SJSA1 (cell line): ENCODE results near the gene BATF3. TPM values are rescaled to one million over a fixed set of nuclear protein-coding genes. Genes with fewer than 3 reads are reported as not detected.

Source experiments
- DNase-seq, 2 experiments: peaks; one replicate each; pipeline ENCODE4 v3.0.0-alpha.2; 2015 to 2020; ENCODE audit warnings: low spot score in 2 of 2, low read depth in 1 of 2
- H3K27ac ChIP-seq: fragments of 250-450 bp; sonication (Bioruptor Pico); 2 replicates; pipeline ENCODE4 v1.5.1; 2020; ENCODE audit warnings: mild to moderate bottlenecking, moderate library complexity
- H3K27me3 ChIP-seq: fragments of 250-450 bp; sonication (Bioruptor Pico); replicated peaks from 2 replicates; pipeline ENCODE4 v1.5.1; 2020; ENCODE audit warnings: mild to moderate bottlenecking, moderate library complexity
- H3K36me3 ChIP-seq: fragments of 250-450 bp; sonication (Bioruptor Pico); 2 replicates; pipeline ENCODE4 v1.5.1; 2020; ENCODE audit warnings: mild to moderate bottlenecking
- H3K4me1 ChIP-seq: fragments of 250-450 bp; sonication (Bioruptor Pico); replicated peaks from 2 replicates; pipeline ENCODE4 v1.6.1; 2021; ENCODE audit warnings: mild to moderate bottlenecking
- H3K4me3 ChIP-seq: fragments of 250-450 bp; sonication (Bioruptor Pico); 2 replicates; pipeline ENCODE4 v1.5.1; 2020; ENCODE audit warnings: mild to moderate bottlenecking
- H3K9me3 ChIP-seq: fragments of 250-450 bp; sonication (Bioruptor Pico); replicated peaks from 2 replicates; pipeline ENCODE4 v1.5.1; 2020; ENCODE audit warnings: mild to moderate bottlenecking
- total RNA-seq: library from RNA; depleted of rRNA; stranded (reverse); fragments of >200 nt; shearing (Covaris generic); gene quantifications from 2 replicates; pipeline ENCODE4 v1.2.3, GENCODE V29; 2014

The BATF3 gene
- total RNA-seq, 1 experiment from 2014 or later = 3.3 TPM

DNA sequence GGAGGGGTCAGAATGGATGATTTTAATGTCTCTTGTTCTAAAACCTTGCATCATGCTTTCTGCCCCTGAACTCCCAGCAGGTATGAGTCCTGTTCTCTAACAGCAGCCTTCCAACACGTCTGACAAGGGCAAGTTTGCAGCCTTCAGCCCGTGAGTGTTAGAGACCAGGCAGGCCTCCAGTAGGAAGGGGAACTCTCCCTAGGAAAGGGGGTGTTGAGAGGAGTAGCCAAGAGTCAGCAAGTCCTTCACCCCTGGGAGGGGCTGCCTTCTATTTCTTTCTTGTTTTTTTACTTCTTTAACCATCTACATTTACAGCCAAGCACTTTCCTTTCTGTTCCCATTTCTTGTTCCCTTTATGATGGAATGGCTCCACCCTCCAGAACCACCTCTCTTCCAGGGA, 14.2 kb downstream of the BATF3 start:
- H3K9me3 ChIP-seq = no peaks in the 10 kb centered on the region

DNA sequence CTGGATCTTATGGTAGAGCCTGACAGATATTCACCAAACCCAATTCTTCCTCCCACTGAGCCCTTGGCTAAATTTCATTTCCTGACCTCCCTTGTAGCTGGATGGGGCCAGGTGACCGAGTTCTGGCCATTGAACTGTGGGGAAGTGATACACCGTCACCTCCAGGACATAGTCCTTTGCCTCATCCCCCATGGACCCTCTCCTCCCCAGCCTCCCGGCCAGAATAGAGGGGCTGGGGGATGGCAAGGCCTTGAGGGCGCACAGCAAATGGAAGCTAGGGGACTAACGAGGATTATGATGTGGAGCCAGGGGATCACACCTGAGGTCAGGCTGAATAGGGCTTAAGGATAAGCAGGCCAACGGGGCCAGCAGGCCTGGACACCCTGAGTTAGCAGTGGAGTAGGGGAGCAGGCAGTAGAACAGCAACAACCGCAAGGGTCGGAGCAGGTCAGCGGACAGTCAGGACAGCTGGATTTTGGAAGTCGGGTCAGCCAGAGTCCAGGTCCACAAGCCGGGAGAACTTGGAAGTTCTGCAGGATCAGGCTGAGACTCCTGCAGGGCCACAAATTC, 15.0 kb downstream of the BATF3 start:
- no peak overlapping the region for H3K4me3 ChIP-seq
- H3K27ac ChIP-seq = no peak overlapping the region
- no peaks in the 10 kb centered on the region for H3K4me1 ChIP-seq
- no peaks in the 10 kb centered on the region for H3K9me3 ChIP-seq
- DNase-seq = no peak
- H3K36me3 ChIP-seq = no peaks in the 10 kb centered on the region
- no peaks in the 10 kb centered on the region for H3K27me3 ChIP-seq

More for the DNA sequence above, 14.2 kb downstream of the BATF3 start:
- Histone ChIP-seq H3K36me3 (no peaks in the 10 kb centered on the region), H3K27me3 (no peaks in the 10 kb centered on the region), H3K4me1 (no peaks in the 10 kb centered on the region), H3K4me3 (no peak overlapping the region), H3K27ac (no peak overlapping the region)
- no peak for DNase-seq

DNA sequence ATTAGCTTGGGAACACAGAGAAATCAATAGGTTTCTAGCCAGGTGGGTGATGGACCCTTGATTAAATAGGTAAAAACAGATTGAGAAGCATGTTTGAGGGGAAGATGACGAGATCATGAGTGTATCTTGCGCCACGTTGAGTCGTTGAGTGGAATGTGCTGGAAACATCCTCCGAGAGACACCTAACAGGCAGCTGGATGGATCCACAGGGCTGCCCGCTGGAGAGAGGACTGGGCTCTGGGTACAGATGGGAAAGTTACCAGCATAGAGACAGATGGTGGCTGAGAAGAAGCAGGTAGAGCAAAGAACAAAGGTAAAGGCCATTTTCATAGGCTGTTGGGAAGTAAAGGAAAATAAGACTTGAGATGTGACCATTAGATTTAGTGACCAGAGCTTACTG, 15.6 kb downstream of the BATF3 start:
- Histone ChIP-seq H3K36me3 (no peaks in the 10 kb centered on the region), H3K4me3 (no peak overlapping the region), H3K27ac (no peak overlapping the region), H3K4me1 (no peaks in the 10 kb centered on the region), H3K9me3 (no peaks in the 10 kb centered on the region), H3K27me3 (no peaks in the 10 kb centered on the region)
- no peak for DNase-seq

DNA sequence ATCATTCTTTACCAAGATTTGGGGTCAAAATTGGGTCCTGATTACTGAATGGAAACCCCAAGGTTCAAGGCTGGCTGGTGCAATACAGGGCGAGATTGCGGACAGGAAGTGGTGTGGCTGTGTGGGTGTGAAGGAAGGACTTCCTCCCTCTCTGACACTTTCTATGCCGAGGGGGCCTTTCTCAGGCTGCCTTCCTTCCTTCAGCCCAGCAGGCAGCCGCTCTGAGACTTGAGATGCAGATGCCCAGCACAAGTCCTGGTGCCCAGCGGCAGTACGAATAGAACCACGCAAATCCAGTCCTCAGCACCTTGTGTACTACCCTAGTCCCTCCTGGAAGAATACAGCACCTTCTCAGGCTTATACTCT, 16.3 kb downstream of the BATF3 start:
- DNase-seq = no peak
- Histone ChIP-seq H3K9me3 (no peaks in the 10 kb centered on the region), H3K27ac (no peak overlapping the region), H3K36me3 (no peaks in the 10 kb centered on the region), H3K4me3 (no peak overlapping the region), H3K4me1 (no peaks in the 10 kb centered on the region), H3K27me3 (no peaks in the 10 kb centered on the region)

DNA sequence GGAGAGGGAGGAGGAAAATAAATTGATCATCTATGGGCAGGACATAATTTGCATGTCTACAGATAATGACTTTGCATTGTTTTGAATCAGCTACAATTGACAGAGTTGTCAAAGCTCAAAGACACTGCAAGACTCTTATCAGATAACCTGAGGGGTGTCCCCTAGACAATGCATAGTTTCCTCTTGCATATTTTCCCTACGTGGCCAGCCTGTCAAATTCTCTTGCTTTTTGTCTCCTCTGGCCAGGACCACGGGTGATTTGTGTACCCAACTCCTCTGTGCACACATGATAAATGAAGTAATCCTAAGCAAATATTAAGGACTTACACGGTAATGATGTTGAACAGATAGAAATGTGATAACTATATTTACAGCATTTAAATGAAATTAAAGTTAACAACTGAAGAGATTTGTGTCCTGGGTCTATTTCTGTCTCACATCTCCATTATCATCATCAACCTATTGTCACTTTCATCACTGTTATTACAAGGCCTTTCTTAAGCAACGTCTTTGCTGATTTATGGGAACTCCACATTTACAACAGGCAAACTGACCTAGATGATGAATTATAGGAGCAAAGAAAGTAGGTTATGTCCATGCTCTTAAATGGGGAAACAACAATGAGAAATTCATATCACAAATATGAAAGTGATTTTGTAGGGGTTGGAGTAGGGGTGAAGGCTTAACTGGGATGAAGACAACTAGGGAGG, 18.8 kb downstream of the BATF3 start:
- H3K27ac ChIP-seq = no peak overlapping the region
- no peaks in the 10 kb centered on the region for H3K27me3 ChIP-seq
- DNase-seq = no peak
- no peaks in the 10 kb centered on the region for H3K9me3 ChIP-seq
- no peak overlapping the region for H3K4me3 ChIP-seq
- H3K4me1 ChIP-seq = no peaks in the 10 kb centered on the region
- no peaks in the 10 kb centered on the region for H3K36me3 ChIP-seq

DNA sequence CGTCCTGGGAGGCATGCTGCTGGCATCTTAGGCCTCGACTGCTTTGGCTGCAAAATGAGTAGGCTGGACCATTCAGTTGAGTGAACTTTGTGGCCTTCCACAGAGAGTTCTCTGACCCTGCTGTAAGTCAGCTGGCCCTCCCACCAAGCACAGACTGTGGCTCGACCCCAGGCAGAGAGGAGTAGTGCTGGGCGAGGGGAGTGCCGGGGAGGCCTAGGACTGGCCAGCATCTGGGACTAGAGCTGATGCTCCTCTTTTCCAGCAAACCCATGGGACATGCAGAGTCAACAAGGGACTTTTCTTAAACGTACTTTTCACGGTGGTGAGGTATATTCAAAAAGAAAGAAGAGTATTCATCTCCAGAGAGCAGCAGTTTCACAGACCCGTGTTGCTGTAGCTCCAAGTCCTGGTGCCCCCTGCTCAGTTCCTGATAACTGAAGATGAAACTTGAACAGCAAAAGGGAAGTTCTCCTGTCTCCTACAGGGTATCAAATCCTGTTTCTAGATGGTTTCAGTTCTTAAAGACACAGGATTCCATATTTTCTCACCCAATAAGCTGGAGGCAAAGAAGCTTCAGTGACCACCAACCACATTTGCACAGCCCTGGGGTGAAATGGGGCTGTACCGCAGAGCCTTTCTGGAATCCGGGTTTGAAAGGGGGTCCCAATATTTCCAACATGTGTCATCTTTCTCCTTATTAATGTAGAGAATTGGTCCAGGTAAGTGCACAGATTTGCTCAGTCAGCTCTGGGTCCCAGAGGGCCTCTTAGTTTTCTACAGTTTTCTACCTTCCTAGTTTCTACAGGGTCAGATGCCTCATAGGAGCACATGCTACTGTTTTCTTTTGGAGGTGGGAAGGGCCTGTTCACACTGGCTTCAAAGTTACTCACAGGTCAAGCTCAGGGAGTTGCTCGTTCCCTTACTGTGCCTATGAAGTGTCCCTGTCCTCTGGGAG, 20.9 kb downstream of the BATF3 start:
- Histone ChIP-seq H3K9me3 (no peaks in the 10 kb centered on the region), H3K36me3 (no peaks in the 10 kb centered on the region), H3K4me1 (no peaks in the 10 kb centered on the region), H3K27ac (no peak overlapping the region), H3K27me3 (no peaks in the 10 kb centered on the region), H3K4me3 (no peak overlapping the region)
- DNase-seq = no peak

DNA sequence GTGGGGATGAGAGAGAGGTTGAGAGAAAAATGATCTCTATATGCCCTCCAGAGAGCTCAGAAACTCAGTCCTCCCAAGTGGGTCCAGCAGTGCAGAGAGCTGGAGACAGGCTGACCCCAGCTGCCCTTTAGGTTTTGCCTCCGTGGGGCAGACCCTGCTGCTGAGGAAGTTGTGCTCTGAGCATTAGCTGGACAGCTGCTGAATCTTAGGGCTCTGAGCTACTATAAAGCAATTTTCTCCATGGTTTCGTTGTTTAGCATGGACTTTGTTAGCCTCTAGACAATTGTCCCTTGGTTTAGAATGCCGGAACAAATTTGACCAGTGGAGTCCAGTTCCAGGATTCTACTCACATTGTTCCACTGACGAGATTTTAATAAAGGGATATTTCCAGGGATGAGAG, 22.1 kb downstream of the BATF3 start:
- Histone ChIP-seq H3K9me3 (no peaks in the 10 kb centered on the region), H3K4me3 (no peak overlapping the region), H3K27me3 (no peaks in the 10 kb centered on the region), H3K4me1 (no peaks in the 10 kb centered on the region), H3K27ac (no peak overlapping the region), H3K36me3 (no peaks in the 10 kb centered on the region)
- no peak for DNase-seq

DNA sequence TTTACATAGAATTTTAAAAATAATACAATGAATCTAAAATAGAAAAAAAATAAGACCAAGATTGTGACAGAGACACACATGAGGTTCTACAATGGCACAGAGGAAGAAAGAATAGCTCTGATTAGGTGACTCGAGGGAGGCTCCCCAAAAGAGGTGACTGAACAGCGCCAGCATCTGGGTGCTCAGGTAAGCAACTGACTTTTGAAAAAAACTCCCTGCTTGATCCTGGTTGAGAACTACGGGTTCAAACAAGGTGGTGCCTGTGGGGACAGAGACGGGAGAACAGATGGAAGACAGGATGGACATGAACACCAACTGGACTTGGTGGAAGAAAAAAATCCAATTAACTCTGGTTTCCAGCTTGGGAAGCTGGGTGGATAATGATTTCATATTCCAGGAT, 22.5 kb downstream of the BATF3 start:
- no peaks in the 10 kb centered on the region for H3K9me3 ChIP-seq
- DNase-seq = no peak
- H3K4me3 ChIP-seq = no peak overlapping the region
- no peaks in the 10 kb centered on the region for H3K27me3 ChIP-seq
- H3K27ac ChIP-seq = no peak overlapping the region
- no peaks in the 10 kb centered on the region for H3K36me3 ChIP-seq
- H3K4me1 ChIP-seq = no peaks in the 10 kb centered on the region

DNA sequence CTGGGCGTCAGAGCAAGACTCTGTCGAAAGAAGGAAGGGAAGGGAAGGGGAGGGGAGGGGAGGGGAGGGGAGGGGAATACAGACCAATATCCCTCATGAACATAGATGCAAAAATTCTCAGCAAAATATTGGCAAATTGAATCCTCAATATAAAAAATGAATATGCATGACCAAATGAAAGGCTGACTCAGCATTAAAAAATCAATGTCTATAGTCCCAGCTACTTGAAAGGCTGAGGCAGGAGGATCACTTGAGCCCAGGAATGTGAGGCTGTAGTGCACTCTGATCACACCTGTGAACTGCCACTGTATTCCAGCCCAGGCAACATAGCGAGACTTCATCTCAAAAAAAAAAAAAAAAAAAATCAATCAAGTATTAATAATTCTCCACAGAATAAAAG, 24.0 kb downstream of the BATF3 start:
- Histone ChIP-seq H3K4me3 (no peak overlapping the region), H3K27ac (no peak overlapping the region), H3K27me3 (no peaks in the 10 kb centered on the region), H3K9me3 (no peaks in the 10 kb centered on the region), H3K4me1 (peaks cover 10% of the 10 kb centered on the region), H3K36me3 (no peaks in the 10 kb centered on the region)
- no peak for DNase-seq

DNA sequence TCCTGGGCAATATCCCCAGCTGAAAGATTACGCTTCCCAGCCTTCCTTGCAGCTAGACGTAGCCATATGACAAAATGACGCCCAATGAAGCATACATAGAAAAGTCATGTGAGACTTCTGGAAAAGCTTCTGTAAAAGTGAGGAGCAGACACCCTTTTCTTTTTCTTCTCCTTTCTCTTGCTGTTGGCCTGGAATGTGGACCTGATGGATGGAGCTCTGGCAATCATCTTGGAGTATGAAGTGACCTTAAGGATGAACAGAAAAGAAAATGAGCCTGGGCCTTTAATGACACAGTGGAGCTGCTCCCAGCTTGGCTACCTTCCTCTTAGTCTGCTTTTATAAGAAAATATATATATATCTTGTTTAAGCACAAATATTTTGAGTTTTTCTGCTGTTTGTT, 24.8 kb downstream of the BATF3 start:
- Histone ChIP-seq H3K36me3 (no peaks in the 10 kb centered on the region), H3K4me3 (no peak overlapping the region), H3K27ac (no peak overlapping the region), H3K4me1 (peaks cover 10% of the 10 kb centered on the region), H3K9me3 (no peaks in the 10 kb centered on the region), H3K27me3 (no peaks in the 10 kb centered on the region)
- no peak for DNase-seq

DNA sequence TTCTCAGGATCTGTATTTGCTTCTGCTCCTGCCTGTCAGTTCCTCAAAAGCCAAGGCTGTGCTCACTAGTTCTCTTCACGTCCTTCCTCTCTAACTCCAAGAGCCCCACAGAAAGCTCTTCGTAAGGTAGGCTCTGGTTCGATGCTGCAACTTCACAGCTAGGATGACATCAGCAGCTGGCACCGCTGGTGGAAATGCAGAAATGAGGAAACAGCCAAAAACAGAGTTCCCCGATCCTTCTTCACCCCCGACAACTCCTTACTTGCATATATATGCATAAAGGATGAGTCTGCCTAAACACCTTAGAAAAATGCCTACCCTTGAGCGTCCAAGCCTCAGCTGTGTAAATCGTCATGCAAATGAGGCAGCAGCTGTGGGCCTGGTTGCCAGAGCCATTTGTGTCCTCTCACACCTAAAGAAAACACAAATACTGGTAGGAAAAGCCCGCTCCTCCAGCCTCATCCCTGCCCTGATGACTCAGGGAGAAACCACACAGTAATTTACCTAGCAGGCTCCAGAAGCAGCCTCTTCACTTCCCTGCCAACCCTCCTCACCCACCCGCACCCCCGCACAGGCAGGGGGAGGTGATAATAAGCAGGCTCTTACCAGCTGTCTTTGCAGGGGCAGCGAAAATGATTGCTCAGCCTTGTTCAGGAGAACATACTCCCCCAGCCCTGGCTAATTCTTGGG, 28.2 kb downstream of the BATF3 start:
- Histone ChIP-seq H3K9me3 (no peaks in the 10 kb centered on the region), H3K27me3 (no peaks in the 10 kb centered on the region), H3K4me1 (peaks cover 37% of the 10 kb centered on the region), H3K36me3 (no peaks in the 10 kb centered on the region), H3K4me3 (no peak overlapping the region), H3K27ac (no peak overlapping the region)
- DNase-seq = peak; percentile 56 to 74

DNA sequence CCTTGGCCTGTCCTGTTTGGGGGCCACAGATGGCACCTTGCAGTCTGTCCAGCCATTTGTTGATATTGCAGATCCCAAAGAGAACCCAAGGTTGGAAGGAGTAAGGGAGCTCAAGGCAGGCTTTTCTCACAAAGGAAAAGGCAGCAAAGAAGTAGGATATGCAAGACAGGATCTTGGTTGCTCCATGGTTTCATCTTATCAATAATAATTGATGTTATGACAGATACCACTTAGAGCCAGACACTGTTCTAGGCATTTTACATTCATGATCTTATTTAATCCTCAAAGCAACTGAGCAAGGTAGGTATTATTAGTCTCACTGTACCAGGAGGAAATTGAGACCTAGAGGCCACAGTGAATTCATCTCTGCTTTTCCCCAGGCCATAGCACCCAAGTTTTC, 28.8 kb downstream of the BATF3 start:
- Histone ChIP-seq H3K9me3 (no peaks in the 10 kb centered on the region), H3K4me1 (peaks cover 40% of the 10 kb centered on the region), H3K4me3 (no peak overlapping the region), H3K27me3 (no peaks in the 10 kb centered on the region), H3K27ac (no peak overlapping the region), H3K36me3 (no peaks in the 10 kb centered on the region)
- no peak for DNase-seq

DNA sequence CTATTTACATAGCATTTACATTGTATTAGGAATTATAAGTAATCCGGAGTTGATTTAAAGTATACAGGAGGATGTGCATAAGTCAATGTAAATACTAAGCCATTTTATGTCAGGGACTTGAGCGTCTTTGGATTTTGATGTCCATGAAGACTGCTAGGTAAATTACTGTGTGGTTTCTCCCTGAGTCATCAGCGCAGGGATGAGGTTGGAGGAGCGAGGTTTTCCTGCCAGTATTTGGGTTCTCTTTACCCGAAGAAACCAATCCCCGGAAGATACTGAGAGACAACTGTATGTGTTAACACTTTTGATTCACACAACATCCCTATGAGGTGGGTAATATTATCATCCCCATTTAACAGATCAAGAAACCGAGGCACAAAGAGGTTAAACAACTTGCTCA, 29.3 kb downstream of the BATF3 start:
- Histone ChIP-seq H3K27me3 (no peaks in the 10 kb centered on the region), H3K4me1 (peaks cover 45% of the 10 kb centered on the region), H3K27ac (no peak overlapping the region), H3K9me3 (no peaks in the 10 kb centered on the region), H3K36me3 (no peaks in the 10 kb centered on the region), H3K4me3 (no peak overlapping the region)
- DNase-seq = no peak

DNA sequence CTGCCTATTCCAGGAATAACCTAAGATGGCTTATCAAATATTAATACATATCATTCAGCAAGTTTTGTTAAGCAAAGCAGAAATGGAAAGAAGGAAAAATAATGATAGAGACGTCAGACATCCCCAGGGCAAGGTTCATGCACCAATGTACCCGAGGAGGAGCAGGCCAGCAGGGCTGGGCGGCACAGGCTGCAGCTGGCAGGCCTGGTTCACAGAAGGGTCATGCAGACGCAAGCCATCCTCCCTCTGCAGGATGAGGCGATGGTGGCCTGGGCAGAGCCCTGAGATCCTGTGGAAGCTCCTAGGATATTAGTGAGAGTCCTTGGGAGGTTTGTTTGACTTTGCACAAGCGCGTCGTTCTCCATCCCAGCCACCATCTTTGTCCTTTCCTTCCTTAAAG, 30.0 kb downstream of the BATF3 start:
- H3K27ac ChIP-seq = no peak overlapping the region
- peaks cover 45% of the 10 kb centered on the region for H3K4me1 ChIP-seq
- peak in 1 of 2 experiments; percentile 16 for DNase-seq

More for the DNA sequence above, 30.0 kb downstream of the BATF3 start:
- no peaks in the 10 kb centered on the region for H3K36me3 ChIP-seq
- H3K9me3 ChIP-seq = no peaks in the 10 kb centered on the region
- H3K4me3 ChIP-seq = no peak overlapping the region
- no peaks in the 10 kb centered on the region for H3K27me3 ChIP-seq
